SKM-1 treated with dmso at 0.1 percent for 144 hours (cell line): ENCODE measurements around the gene CMTR2.
"Not testable (repeated sequence)": the region's sequence is repeated elsewhere in the genome, so short reads cannot be mapped to it uniquely, and the experiment has no call there.

Experiments
- DNase-seq: peaks from one replicate; lab custom pipeline; 2025; ENCODE audit not compliant: unreplicated experiment; lab: John Stamatoyannopoulos, UW

CMTR2 gene

GRCh38 chr16:71288890-71289731 lies at the start of gene CMTR2:
Gene CMTR2, minus strand, starts transcription at chr16:71289402. Its CDS starts 3,482 bp downstream, at chr16:71285920.
- peak; percentile 94 for DNase-seq

- no peak for DNase-seq
Observed at GRCh38 chr16:71338632-71339031, 49.4 kb upstream of the CMTR2 start.

- DNase-seq, result no peak
Observed at GRCh38 chr16:71338193-71338592, 49.0 kb upstream of the CMTR2 start.

- no peak for DNase-seq
Observed at GRCh38 chr16:71337631-71338030, 48.4 kb upstream of the CMTR2 start.

GRCh38 chr16:71328151-71328550 lies 38.9 kb upstream of the CMTR2 start:
- DNase-seq, result no peak

- no peak for DNase-seq
Observed at GRCh38 chr16:71327720-71328119, 38.5 kb upstream of the CMTR2 start.

- DNase-seq, result no peak
Observed at GRCh38 chr16:71319999-71320398, 30.8 kb upstream of the CMTR2 start.

- DNase-seq, result no peak
Observed at GRCh38 chr16:71315269-71315668, 26.1 kb upstream of the CMTR2 start.

- not testable (repeated sequence) for DNase-seq
Observed at GRCh38 chr16:71313591-71313990, 24.4 kb upstream of the CMTR2 start.

- no peak for DNase-seq
Observed at GRCh38 chr16:71311553-71312158, 22.5 kb upstream of the CMTR2 start.

GRCh38 chr16:71303938-71304337 lies 14.7 kb upstream of the CMTR2 start:
- no peak for DNase-seq

GRCh38 chr16:71297341-71297634 lies 8.1 kb upstream of the CMTR2 start:
- DNase-seq, result no peak

GRCh38 chr16:71296584-71297340 lies 7.6 kb upstream of the CMTR2 start:
- DNase-seq, result no peak

GRCh38 chr16:71295950-71296349 lies 6.7 kb upstream of the CMTR2 start:
- DNase-seq, result no peak

- no peak for DNase-seq
Observed at GRCh38 chr16:71293919-71294318, 4.7 kb upstream of the CMTR2 start.

GRCh38 chr16:71292095-71292494 lies 2.9 kb upstream of the CMTR2 start:
- DNase-seq, result not testable (repeated sequence)

GRCh38 chr16:71289732-71290062 lies 495 bp upstream of the CMTR2 start:
- no peak for DNase-seq

GRCh38 chr16:71288570-71288889 lies 672 bp downstream of the CMTR2 start:
- DNase-seq, result no peak

GRCh38 chr16:71287911-71288310 lies 1.3 kb downstream of the CMTR2 start:
- no peak for DNase-seq

- no peak for DNase-seq
Observed at GRCh38 chr16:71287454-71287853, 1.7 kb downstream of the CMTR2 start.

GRCh38 chr16:71283612-71284011 lies 5.6 kb downstream of the CMTR2 start:
- no peak for DNase-seq

GRCh38 chr16:71282943-71283342 lies 6.3 kb downstream of the CMTR2 start:
- no peak for DNase-seq
